Measurements from ENCODE around the gene ASB7. TPM values are rescaled to one million over a fixed set of nuclear protein-coding genes. Genes with fewer than 3 reads are reported as not detected.

ASB7 gene
- total RNA-seq, 1 experiment from 2014 or later, result 14.5 TPM

DNA sequence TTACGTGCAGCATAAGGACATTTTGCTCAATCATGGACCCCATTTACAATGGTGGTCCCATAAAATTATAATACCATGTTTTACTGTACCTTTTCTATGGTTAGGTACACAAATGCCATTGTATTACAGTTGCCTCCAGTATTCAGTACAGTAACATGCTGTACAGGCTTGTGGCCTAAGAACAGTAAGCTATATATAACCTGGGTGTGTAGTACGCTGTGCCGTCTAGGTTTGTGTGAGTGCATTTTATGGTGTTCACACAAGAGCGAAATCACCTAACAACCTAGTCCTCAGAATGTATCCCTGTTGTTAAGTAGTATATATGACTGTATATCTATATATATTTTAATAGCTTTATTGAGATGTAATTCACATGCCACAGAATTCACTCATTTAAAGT is 12.5 kb downstream of the ASB7 start:
- intact Hi-C loops (cut with micrococcal nuclease; ENCODE audit: unreplicated experiment), result no loop called here

GRCh38 chr15:100615801-100616200 is 13.4 kb downstream of the ASB7 start:
- TF ChIP-seq, protein P1, sequence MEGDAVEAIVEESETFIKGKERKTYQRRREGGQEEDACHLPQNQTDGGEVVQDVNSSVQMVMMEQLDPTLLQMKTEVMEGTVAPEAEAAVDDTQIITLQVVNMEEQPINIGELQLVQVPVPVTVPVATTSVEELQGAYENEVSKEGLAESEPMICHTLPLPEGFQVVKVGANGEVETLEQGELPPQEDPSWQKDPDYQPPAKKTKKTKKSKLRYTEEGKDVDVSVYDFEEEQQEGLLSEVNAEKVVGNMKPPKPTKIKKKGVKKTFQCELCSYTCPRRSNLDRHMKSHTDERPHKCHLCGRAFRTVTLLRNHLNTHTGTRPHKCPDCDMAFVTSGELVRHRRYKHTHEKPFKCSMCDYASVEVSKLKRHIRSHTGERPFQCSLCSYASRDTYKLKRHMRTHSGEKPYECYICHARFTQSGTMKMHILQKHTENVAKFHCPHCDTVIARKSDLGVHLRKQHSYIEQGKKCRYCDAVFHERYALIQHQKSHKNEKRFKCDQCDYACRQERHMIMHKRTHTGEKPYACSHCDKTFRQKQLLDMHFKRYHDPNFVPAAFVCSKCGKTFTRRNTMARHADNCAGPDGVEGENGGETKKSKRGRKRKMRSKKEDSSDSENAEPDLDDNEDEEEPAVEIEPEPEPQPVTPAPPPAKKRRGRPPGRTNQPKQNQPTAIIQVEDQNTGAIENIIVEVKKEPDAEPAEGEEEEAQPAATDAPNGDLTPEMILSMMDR (conservative IDR thresholded peaks at IDR 0.05; ENCODE audit: low read depth, low read length), result no peak
- TF ChIP-seq EZH2 (IDR thresholded peaks at IDR 0.05; ENCODE audit: borderline replicate concordance, low read depth, low read length, poor library complexity, severe bottlenecking), result no peak

More for the DNA sequence above, 12.5 kb downstream of the ASB7 start:
- Histone ChIP-seq H3K9me3 (ENCODE audit: low read depth, low read length, poor library complexity, severe bottlenecking) (no peaks in the 10 kb centered on the region), H3K36me3 (ENCODE audit: insufficient read depth, low read length, poor library complexity, severe bottlenecking) (peaks cover 24% of the 10 kb centered on the region), H3K27ac (ENCODE audit: low read depth, low read length, poor library complexity, severe bottlenecking) (no peak overlapping the region), H3K27me3 (replicated peaks; ENCODE audit: insufficient read depth, low read depth, low read length, poor library complexity) (no peaks in the 10 kb centered on the region), H3K4me1 (ENCODE audit: insufficient read depth, low read length, poor library complexity, severe bottlenecking) (no peaks in the 10 kb centered on the region), H3K4me3 (ENCODE audit: low read depth, low read length, poor library complexity, severe bottlenecking) (no peak overlapping the region)
- ChIA-PET CTCF (no interaction called here), POLR2A (ENCODE audit: low non-redundant PET) (no interaction called here)
- no TSS peak for BruUV-seq (replicated peaks)
- no peak for DNase-seq (ENCODE audit: low spot score)
- TF ChIP-seq, protein P1 (conservative IDR thresholded peaks at IDR 0.05; ENCODE audit: low read depth, low read length), result no peak
- TF ChIP-seq EZH2 (IDR thresholded peaks at IDR 0.05; ENCODE audit: borderline replicate concordance, low read depth, low read length, poor library complexity, severe bottlenecking), result no peak

DNA sequence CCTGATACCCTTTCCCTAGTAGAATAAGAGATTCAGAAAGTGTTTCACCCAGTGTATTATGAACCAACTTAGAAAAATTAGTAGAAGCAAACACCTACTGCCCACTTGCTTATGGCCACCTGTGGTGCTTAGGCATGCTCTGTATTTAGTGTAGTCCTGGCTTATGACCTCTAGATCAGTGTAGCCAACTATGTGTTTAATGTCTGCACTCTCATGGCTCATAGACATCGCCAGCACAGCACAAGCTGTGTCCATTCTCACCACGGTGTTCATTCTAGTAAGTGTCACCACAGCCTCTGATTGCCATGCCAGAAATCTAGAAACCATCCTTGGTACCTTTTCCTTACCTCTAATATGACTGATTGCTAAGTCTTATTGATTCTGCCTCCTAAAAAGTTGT is 14.3 kb downstream of the ASB7 start:
- Histone ChIP-seq H3K27ac (ENCODE audit: low read depth, low read length, poor library complexity, severe bottlenecking) (no peak overlapping the region), H3K4me1 (ENCODE audit: insufficient read depth, low read length, poor library complexity, severe bottlenecking) (no peaks in the 10 kb centered on the region), H3K27me3 (replicated peaks; ENCODE audit: insufficient read depth, low read depth, low read length, poor library complexity) (no peaks in the 10 kb centered on the region), H3K36me3 (ENCODE audit: insufficient read depth, low read length, poor library complexity, severe bottlenecking) (peaks cover 23% of the 10 kb centered on the region), H3K4me3 (ENCODE audit: low read depth, low read length, poor library complexity, severe bottlenecking) (no peak overlapping the region), H3K9me3 (ENCODE audit: low read depth, low read length, poor library complexity, severe bottlenecking) (no peaks in the 10 kb centered on the region)
- ChIA-PET CTCF (no interaction called here), POLR2A (ENCODE audit: low non-redundant PET) (no interaction called here)
- TF ChIP-seq, protein P1 (conservative IDR thresholded peaks at IDR 0.05; ENCODE audit: low read depth, low read length), result no peak
- no peak for TF ChIP-seq EZH2 (IDR thresholded peaks at IDR 0.05; ENCODE audit: borderline replicate concordance, low read depth, low read length, poor library complexity, severe bottlenecking)
- no TSS peak for BruUV-seq (replicated peaks)
- no peak for DNase-seq (ENCODE audit: low spot score)
- intact Hi-C loops (cut with micrococcal nuclease; ENCODE audit: unreplicated experiment), result no loop called here

More at GRCh38 chr15:100615801-100616200, 13.4 kb downstream of the ASB7 start:
- intact Hi-C loops (cut with micrococcal nuclease; ENCODE audit: unreplicated experiment), result no loop called here
- ChIA-PET POLR2A (ENCODE audit: low non-redundant PET) (no interaction called here), CTCF (no interaction called here)
- Histone ChIP-seq H3K4me1 (ENCODE audit: insufficient read depth, low read length, poor library complexity, severe bottlenecking) (no peaks in the 10 kb centered on the region), H3K27ac (ENCODE audit: low read depth, low read length, poor library complexity, severe bottlenecking) (no peak overlapping the region), H3K27me3 (replicated peaks; ENCODE audit: insufficient read depth, low read depth, low read length, poor library complexity) (no peaks in the 10 kb centered on the region), H3K9me3 (ENCODE audit: low read depth, low read length, poor library complexity, severe bottlenecking) (no peaks in the 10 kb centered on the region), H3K36me3 (ENCODE audit: insufficient read depth, low read length, poor library complexity, severe bottlenecking) (peaks cover 23% of the 10 kb centered on the region), H3K4me3 (ENCODE audit: low read depth, low read length, poor library complexity, severe bottlenecking) (no peak overlapping the region)
- no peak for DNase-seq (ENCODE audit: low spot score)
- no TSS peak for BruUV-seq (replicated peaks)

All from A673 (cell line).